ENCODE measurements around the gene ALG14.
"Not testable (repeated sequence)": the region's sequence is repeated elsewhere in the genome, so short reads cannot be mapped to it uniquely, and the experiment has no call there.

Gene ALG14

GRCh38 chr1:94951509-94952208 lies 121.1 kb downstream of the ALG14 start:
- no peak for DNase-seq

GRCh38 chr1:94951046-94951445 lies 121.7 kb downstream of the ALG14 start:
- no peak for DNase-seq

GRCh38 chr1:94949681-94950661 lies 122.8 kb downstream of the ALG14 start:
- no peak for DNase-seq

GRCh38 chr1:94947437-94947836 lies 125.3 kb downstream of the ALG14 start:
- DNase-seq: no peak

GRCh38 chr1:94946886-94947285 lies 125.9 kb downstream of the ALG14 start:
- no peak for DNase-seq

GRCh38 chr1:94942171-94943128 lies 130.3 kb downstream of the ALG14 start:
- no peak for DNase-seq

GRCh38 chr1:94941480-94941879 lies 131.3 kb downstream of the ALG14 start:
- not testable (repeated sequence) for DNase-seq

- no peak for DNase-seq
Observed at GRCh38 chr1:94940738-94941137, 132.0 kb downstream of the ALG14 start.

- no peak for DNase-seq
Observed at GRCh38 chr1:94937820-94938219, 134.9 kb downstream of the ALG14 start.

GRCh38 chr1:94936861-94937620 lies 135.7 kb downstream of the ALG14 start:
- DNase-seq: no peak

- DNase-seq: no peak
Observed at GRCh38 chr1:94935476-94935875, 137.3 kb downstream of the ALG14 start.

- DNase-seq: no peak
Observed at GRCh38 chr1:94935034-94935433, 137.7 kb downstream of the ALG14 start.

- no peak for DNase-seq
Observed at GRCh38 chr1:94934551-94934950, 138.2 kb downstream of the ALG14 start.

- DNase-seq: no peak
Observed at GRCh38 chr1:94931254-94931841, 141.4 kb downstream of the ALG14 start.

GRCh38 chr1:94929351-94930217 lies 143.2 kb downstream of the ALG14 start:
- no peak for DNase-seq

GRCh38 chr1:94928293-94928939 lies 144.3 kb downstream of the ALG14 start:
- no peak for DNase-seq

GRCh38 chr1:94927405-94928175 lies 145.2 kb downstream of the ALG14 start:
- DNase-seq: no peak

- DNase-seq: peak; percentile 78
Observed at GRCh38 chr1:94926915-94927404, 145.8 kb downstream of the ALG14 start, which contains the start of gene CNN3. CNN3 (minus strand) TSS chr1:94927110; CDS start chr1:94926894, 216 bp downstream.
